ENCODE measurements around the gene SNRPD1.
"Not testable (repeated sequence)": the region's sequence is repeated elsewhere in the genome, so short reads cannot be mapped to it uniquely, and the experiment has no call there.

The SNRPD1 gene

GRCh38 chr18:21638822-21639221, 26.7 kb downstream of the SNRPD1 start:
- no peak for DNase-seq

- not testable (repeated sequence) for DNase-seq
Observed at GRCh38 chr18:21640375-21640774, 28.3 kb downstream of the SNRPD1 start.

- DNase-seq = no peak
Observed at GRCh38 chr18:21650311-21650710, 38.2 kb downstream of the SNRPD1 start.

- no peak for DNase-seq
Observed at GRCh38 chr18:21652073-21652472, 40.0 kb downstream of the SNRPD1 start.

- no peak for DNase-seq
Observed at GRCh38 chr18:21653361-21653760, 41.2 kb downstream of the SNRPD1 start.

GRCh38 chr18:21656402-21656801, 44.3 kb downstream of the SNRPD1 start:
- no peak for DNase-seq

GRCh38 chr18:21660078-21660477, 48.0 kb downstream of the SNRPD1 start:
- DNase-seq = no peak

GRCh38 chr18:21662581-21662980, 50.5 kb downstream of the SNRPD1 start:
- DNase-seq = no peak

GRCh38 chr18:21663578-21663977, 51.5 kb downstream of the SNRPD1 start:
- DNase-seq = peak; percentile 66

GRCh38 chr18:21664069-21664468, 52.0 kb downstream of the SNRPD1 start:
- DNase-seq = no peak

- no peak for DNase-seq
Observed at GRCh38 chr18:21669736-21670285, 57.7 kb downstream of the SNRPD1 start.

GRCh38 chr18:21672521-21673267, 60.6 kb downstream of the SNRPD1 start:
- DNase-seq = no peak

- not testable (repeated sequence) for DNase-seq
Observed at GRCh38 chr18:21675354-21675753, 63.2 kb downstream of the SNRPD1 start.

- no peak for DNase-seq
Observed at GRCh38 chr18:21678859-21679258, 66.7 kb downstream of the SNRPD1 start.

GRCh38 chr18:21680161-21680560, 68.0 kb downstream of the SNRPD1 start:
- DNase-seq = no peak

- peak; percentile 30 for DNase-seq
Observed at GRCh38 chr18:21682371-21683051, 70.4 kb downstream of the SNRPD1 start.
